ENCODE measurements around the gene COX6A2. TPM values are rescaled to one million over a fixed set of nuclear protein-coding genes. Genes with fewer than 3 reads are reported as not detected.
A peak's percentile ranks its signal among the peaks of the same experiment; 100 is the strongest.

Gene COX6A2
- total RNA-seq, 1 donor from 2014 or later: 1,516 TPM

DNA sequence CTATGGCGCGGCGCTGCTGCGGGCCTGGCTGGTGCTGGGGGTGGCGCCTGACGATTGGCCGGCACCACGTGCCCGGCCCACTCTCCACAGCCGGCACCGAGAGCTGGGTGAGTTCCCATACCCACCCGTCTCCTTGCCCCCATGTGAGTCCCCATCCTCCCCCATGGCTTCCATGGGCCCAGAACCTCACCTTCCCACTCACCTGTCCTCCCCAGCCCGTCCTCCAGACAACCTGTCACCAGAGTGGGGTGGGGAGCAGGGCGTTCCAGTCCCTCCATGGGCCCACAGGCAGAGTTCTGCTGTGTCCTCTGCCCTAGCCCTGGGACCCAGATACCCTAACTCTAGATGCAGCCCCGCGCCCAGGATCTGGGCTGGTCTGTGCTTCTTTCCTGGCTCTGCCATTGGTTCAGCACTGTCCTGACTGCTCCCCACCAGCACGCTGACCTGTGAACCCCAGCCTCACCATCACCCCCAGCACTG is 36.7 kb upstream of the COX6A2 start:
- intact Hi-C loops (cut with micrococcal nuclease): loop anchor here (10.0 kb wide), 1 partner anchor 410 kb away; the partner anchor contains the start of gene ZNF267

DNA sequence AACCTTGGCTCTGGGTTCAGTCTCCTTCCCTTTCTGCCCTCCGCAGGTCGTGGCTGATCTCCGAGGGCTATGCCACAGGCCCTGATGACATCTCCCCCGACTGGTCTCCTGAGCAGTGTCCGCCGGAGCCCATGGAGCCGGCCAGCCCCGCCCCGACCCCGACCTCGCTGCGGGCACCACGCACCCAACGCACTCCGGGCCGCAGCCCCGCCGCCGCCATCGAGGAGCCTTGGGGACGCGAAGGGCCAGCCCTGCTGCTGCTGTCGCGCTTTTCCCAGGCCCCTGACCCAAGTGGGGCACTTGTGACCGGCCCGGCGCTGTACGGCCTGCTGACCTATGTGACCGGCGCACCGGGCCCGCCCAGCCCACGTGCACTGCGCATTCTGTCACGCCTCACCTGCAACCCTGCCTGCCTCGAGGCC is 36.2 kb upstream of the COX6A2 start:
- no peak for ATAC-seq
- no peak for DNase-seq
- intact Hi-C loops (cut with micrococcal nuclease): loop anchor here (10.0 kb wide), 1 partner anchor 410 kb away; the partner anchor contains the start of gene ZNF267

More for the DNA sequence above, 36.7 kb upstream of the COX6A2 start:
- DNase-seq (no peak), ATAC-seq (no peak)

DNA sequence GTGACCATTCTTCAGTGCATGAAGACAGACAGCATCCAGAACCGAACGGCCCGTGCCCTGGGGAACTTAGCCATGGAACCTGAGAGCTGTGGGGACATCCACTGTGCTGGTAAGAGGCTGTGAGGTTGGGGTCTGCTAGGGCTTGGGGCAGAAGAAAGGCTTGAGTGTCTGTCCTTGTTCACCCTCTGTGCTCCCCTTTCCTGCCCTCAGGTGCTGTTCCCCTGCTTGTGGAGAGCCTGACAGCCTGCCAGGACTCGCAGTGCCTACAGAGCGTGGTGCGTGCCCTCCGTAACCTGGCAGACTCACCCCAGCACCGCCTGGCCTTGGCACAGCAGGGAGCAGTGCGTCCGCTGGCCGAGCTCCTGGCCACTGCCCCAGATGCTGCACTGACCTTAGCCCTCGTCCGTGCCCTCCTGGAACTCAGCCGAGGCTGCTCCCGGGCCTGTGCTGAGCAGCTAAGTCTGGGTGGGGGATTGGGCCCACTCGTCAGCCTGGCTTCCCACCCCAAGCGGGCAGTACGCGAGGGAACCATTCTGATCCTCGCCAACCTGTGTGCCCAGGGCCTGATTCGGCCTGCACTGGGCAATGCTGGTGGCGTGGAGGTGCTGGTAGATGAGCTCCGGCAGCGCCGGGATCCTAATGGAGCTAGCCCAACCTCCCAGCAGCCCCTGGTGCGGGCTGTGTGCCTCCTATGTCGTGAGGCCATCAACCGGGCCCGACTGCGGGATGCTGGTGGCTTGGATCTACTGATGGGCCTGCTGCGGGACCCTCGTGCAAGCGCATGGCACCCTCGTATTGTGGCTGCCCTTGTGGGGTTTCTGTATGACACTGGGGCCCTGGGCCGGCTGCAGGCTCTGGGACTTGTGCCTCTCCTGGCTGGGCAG is 34.0 kb upstream of the COX6A2 start:
- intact Hi-C loops (cut with micrococcal nuclease): loop anchor here (10.0 kb wide), 1 partner anchor 413 kb away; the partner anchor contains the start of gene ZNF267
- DNase-seq: no peak

DNA sequence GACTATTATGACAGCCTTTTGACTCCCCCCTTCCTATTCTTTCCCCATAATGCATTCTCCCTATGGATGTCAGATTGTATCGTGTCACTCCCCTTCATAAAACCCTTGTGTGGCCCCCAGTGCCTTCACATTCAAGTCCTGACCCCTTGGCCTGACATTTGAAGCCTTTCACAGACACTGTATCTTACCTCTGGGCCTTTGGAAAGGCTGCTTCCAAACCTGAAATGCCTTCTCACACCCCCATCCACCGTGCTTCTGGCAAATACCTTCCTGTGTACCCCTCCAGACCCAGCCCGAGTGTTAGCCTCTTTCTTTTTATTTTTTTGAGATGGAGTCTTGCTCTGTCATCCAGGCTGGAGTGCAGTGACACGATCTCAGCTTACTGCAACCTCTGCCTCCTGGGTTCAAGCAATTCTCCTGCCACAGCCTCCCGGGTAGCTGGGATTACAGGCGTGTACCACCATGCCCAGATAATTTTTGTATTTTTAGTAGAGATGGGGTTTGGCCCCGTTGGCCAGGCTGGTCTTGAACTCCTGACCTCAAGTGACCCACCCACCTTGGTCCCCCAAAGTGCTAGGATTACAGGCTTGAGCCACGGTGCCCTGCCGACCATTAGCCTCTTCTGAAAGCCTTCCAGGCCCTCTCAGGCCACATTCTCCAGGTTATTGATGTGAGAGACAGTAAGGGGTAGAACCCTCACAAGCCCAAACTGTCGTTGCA is 33.2 kb upstream of the COX6A2 start:
- DNase-seq: no peak
- intact Hi-C loops (cut with micrococcal nuclease): loop anchor here (10.0 kb wide), 1 partner anchor 413 kb away; the partner anchor contains the start of gene ZNF267
- no peak for ATAC-seq

More for the DNA sequence above, 34.0 kb upstream of the COX6A2 start:
- ATAC-seq: no peak

DNA sequence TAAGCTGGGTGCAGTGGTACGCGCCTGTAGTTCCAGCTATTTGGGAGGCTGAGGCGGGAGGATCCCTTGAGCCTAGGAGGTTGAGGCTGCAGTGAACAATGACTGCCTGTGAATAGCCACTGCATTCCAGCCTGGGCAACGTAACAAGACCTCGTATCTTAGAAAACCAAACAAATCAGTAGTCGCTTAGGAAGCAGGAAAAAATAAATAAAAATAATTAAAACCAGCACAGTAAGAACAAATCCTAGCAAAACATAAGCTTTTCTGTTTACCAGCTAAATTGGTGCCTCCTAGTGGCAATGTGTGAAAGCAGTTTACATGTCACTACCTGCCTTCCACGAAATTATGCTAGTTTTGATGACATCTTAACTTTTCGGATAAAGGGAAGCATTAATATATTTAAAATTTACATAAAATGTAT is 32.4 kb upstream of the COX6A2 start:
- intact Hi-C loops (cut with micrococcal nuclease): loop anchor here (10.0 kb wide), 1 partner anchor 414 kb away; the partner anchor contains the start of gene ZNF267
- DNase-seq: no peak
- no peak for ATAC-seq

DNA sequence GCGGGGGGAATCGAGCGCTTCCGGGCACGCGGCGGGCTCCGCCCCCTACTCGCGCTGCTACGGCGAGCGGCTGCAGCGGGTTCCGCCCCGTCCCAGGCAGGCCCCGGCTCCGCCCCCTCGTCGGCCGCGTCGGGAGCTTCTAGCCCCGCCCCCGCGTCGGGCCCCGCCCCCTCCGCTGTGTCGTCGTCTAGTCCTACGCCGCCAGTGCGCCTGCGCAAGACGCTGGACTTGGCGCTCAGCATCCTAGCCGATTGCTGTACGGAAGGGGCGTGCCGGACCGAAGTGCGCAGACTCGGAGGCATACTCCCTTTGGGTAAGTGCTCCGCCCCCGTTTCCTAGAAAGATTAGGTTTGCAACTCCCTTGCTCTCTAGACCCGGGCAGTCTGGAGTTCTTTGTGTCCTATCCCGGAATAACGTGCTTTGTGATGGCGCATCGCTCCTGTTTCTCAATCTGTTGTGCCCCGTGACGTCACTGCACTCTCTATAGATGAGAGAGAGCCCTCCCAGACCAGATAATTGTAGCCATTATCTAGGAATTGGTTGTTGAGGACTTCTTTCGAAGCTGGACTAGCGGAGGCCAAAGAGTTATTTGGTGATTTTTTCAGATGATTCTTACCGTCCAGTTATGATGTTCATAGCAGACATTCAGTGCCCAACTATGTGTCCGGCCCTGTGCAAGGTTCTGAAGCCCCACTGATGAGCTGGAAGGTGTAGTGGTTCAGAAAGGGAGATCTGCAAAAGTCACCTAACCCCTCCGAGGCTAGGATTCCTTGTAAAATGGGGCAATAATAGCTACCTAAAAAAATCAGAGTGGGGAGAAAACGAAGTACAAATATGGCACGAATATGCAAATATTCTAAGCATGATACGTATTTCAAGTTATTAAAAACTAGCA is 31.8 kb upstream of the COX6A2 start:
- intact Hi-C loops (cut with micrococcal nuclease): loop anchor here (10.0 kb wide), 1 partner anchor 415 kb away; the partner anchor contains the start of gene ZNF267
- ATAC-seq (peak; percentile 88), DNase-seq (peak; percentile 100)

DNA sequence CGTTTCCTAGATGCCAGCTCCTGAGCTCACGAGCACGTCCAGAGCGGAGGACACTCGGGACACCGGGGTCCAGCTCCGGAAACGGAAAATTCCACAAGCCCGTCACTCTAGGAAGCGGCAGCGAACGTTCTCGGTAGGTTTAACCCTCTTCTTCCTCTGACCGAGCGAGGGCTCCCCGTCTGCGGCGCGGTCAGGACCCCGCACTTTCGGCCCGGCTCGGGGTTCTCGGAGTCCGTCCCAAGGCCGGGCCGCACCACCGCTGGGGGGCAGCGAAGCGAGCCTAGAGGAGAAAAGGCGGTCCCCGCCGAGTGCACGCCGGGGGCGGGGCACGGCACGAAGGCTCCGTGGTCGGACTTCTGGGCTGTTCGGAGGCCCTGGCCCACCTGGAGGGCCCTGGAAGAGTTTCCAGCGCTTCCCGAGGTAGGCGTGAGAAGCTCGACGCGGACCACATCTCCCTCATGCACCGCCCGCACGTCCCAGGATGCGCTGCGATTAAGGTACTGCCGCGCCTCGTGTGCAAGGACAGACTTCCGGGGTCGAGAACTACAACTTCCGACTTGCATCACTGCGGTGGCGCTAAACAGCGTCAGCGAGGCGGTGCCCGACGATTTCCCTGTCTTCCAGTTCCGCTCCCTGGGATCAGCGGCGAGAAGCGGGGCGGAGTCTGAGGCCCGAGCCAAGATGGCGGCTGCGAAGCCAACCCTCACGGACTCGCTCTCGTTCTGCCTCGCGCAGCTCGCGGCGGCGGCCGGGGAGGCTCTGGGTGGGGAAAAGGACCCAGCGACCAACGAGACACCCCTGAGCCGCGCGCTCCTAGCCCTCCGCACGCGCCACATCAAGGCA is 30.9 kb upstream of the COX6A2 start, which contains the start of gene ARMC5:
Gene ARMC5, plus strand, starts transcription at position 658 of the 843 bp plus-strand sequence. Its CDS starts 24 bp downstream, at position 682.
- peak; percentile 98 for DNase-seq
- intact Hi-C loops (cut with micrococcal nuclease): no loop called here
- ATAC-seq: peak; percentile 87

DNA sequence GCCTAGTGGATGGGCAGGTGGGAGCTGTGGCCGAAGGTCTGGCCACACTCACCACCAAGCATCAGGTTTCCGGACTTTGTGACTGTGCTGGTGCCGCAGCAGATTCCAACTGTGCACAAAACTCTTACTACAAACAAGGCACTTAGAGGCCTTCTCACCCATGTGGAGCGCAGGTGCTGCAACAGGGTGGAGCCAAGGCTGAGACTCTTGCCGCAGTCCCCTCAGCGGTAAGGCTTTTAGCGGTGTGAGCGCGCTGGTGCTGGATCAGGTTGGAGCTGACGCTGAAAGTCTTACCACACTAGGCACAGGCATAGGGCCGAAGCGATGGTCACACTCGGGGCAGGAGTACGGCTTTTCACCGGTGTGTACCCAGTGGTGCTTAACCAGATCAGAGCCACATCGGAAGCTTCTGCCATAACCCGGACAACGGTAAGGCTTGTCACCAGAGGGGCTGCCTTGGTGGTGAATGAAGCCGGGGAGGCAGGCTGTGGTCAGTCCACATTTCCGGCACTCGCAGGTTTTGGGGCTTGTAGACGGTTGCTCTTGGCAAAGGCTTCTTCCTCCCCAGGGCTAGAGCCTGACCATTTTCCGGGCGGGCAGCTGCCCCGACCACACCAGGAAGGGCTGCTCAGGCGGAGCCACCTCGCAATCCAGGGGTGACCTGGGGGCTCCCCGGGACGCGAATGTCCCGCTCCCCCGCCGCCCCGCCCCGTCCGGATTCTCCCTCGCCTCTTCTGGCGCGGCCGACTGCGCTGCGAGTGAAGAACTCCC is 30.1 kb upstream of the COX6A2 start:
- peak; percentile 0 for ATAC-seq
- intact Hi-C loops (cut with micrococcal nuclease): no loop called here
- peak; percentile 75 for DNase-seq

DNA sequence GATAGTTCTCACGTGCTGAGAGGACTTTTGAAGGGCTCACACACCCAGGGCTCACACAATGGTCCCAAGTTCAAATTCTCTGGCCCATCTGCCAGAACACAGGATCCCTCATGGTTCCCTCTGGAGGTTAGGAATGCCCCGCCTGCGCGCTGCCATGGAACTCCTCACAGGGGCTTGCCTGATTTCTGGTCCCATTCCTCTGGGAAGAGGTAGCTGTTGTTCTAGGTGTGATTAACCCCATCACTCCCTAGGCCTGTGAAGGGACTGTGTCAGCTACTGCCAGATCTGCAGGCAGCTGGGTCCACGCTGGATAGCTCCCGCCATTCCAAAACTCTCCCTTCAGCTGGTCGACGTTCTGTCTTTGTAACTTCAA is 28.8 kb upstream of the COX6A2 start:
- intact Hi-C loops (cut with micrococcal nuclease): no loop called here
- ATAC-seq (no peak), DNase-seq (no peak)

DNA sequence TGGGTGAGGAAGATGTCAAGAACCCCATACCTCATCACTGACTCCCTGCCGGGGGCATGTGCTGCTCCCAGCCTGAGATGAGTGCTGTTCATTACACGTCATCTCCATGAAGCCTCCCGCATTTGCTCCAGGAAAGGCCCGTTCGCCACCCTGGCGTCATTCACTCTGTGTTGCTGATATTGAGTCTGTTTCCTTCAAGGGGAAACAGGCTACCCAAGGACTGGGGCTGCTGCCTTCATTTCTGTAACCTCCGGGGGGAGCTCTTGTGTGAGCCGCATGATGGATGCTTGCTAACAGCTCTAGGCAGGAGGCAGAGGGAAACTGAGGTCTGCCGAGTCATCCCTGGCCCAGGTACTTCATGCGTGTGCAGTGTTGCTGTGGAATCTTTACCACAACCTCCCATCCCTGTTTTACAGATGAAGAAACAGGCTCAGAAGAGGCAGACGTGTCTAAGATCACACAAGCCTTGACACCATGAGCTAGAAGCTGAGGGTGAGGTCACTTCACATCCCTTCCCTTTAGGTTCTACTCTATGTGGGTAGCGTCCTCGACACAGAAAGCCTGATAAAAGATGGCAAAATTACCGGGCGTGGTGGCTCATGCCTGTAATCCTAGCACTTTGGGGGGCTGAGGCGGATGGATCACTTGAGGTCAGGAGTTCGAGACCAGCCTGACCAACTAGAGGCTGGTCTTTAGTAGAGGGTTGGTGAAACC is 27.6 kb upstream of the COX6A2 start:
- no peak for ATAC-seq
- intact Hi-C loops (cut with micrococcal nuclease): no loop called here

DNA sequence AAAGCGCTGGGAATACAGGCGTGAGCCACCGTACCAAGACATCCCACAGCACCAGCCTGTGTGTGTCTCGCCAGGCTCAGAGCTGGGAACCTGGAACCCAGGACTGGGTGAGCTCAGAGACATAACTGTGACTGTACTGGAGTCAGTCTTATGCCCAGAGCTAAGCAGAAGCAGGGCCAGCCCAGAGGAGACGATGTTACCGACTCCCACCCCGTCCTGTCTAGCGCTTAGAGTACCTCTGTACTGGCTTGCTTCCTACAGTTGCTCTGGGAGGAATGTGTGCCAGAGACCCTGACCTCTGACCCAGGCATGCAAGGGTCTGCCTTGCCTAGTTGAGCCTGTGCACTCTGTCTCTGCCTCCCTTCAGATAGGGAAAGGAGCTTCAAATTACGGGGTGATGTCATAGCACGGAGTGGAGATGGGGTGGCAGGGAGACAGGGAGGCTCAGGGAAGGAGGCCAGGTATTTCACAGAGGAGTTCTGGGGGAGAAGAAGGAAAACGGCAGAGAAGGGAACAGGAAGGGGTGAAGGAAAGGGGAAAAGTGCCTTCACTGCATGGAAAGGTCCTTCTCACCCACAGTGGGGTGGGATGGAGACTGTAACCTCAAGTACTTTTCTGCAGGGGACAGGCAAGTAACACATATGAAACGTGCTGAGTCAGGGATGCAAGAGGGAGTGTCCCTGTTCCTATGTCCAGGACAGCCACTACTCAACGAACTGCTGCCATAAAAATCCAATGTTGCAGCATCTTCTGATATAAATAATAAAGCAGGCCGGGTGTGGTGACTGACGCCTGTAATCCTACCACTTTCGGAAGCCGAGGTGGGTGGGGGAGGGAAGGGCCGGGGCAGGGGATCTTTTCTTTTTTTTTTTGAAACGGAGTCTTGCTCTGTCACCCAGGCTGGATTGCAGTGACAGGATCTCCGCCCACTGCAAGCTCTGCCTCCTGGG is 25.4 kb upstream of the COX6A2 start:
- DNase-seq (peak; percentile 43), ATAC-seq (peak; percentile 10)
- intact Hi-C loops (cut with micrococcal nuclease): no loop called here

More for the DNA sequence above, 27.6 kb upstream of the COX6A2 start:
- DNase-seq: no peak

DNA sequence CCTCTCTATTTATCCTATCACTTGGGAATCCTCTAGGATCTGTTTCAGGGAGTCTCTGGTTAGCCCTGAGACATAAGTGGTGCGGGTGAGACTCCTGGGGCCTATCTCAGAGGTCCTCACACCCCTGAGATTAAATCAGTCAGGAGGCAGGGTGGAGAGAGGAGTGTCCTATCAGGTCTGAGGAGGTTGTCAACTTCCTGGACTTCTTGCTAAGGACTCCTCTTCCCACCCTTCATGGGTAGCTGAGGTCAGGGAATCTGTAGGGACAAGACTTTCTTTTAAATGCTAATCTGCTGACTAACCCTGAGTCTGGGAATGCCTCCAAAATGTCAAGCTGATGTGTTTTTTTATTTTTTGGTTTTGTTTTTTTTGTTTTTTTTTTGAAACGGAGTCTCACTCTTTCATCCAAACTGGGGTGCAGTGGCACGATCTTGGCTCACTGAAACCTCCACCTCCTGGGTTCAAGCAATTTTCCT is 24.5 kb upstream of the COX6A2 start:
- intact Hi-C loops (cut with micrococcal nuclease): no loop called here
- ATAC-seq (peak; percentile 46), DNase-seq (no peak)

DNA sequence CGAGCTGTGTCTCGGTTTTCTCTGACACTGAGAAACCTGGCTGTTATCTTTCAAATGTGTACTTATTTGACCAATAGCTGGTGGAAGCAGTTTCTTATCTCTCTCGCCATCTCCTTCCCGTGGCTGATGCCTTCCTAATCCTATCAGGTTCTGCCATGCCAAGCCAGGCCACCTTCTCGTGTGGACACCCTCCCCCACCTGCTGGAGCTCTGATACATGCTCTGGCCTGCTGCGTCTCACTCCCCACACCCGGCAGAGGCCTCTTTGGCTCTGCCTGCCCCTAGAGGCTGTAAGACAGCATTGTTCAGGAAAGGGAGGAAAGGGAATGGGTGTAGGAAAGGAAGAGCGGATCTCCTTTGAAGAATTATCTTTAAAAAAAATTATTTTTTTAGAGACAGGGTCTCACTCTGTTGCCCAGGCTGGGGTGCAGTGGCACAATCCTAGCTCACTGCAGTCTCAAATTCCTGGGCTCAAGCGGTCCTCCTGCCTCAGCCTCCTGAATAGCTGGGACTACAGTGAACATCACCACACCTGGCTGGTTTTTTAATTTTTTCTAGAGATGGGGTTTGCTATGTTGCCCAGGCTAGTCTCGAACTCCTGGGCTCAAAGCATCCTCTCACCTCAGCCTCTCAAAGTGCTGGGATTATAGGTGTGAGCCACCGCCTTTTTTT is 23.7 kb upstream of the COX6A2 start:
- DNase-seq (peak; percentile 62), ATAC-seq (peak; percentile 72)
- intact Hi-C loops (cut with micrococcal nuclease): no loop called here

DNA sequence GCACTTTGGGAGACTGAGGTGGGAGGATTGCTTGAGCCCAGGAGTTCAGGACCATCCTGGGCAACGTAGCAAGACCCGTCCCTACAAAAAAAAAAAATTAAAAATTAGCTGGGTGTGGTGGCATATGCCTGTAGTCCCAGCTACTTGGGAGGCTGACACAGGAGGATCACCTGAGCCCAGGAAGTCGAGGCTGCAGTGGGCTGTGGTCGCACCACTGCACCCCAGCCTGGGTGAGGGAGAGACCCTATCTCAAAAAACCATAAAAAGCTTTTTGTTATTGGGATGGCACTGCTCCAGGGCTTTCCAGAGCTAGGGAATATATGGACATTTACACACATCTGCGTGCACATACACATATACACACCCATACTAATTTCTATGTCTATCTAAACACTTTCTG is 23.0 kb upstream of the COX6A2 start:
- no peak for ATAC-seq
- no peak for DNase-seq
- intact Hi-C loops (cut with micrococcal nuclease): no loop called here
